Left ventricle myocardium inferior (tissue), 1 donor: Measurements from ENCODE around the gene SPNS3. TPM values are rescaled to one million over a fixed set of nuclear protein-coding genes. Genes with fewer than 3 reads are reported as not detected.

ENCODE experiments used
- DNase-seq: peaks from one replicate; pipeline ENCODE4 v3.0.0-alpha.2; 2020
- H3K27ac ChIP-seq: fragments of 200-600 bp; replicated peaks from 2 replicates; pipeline ENCODE4 v1.8.0; 2021
- H3K27me3 ChIP-seq: fragments of 200-600 bp; 2 replicates; pipeline ENCODE4 v1.8.0; 2021; ENCODE audit warnings: low read depth
- H3K36me3 ChIP-seq: fragments of 200-600 bp; 2 replicates; pipeline ENCODE4 v1.8.0; 2021
- H3K4me1 ChIP-seq: fragments of 200-600 bp; 2 replicates; pipeline ENCODE4 v1.8.0; 2021
- H3K4me3 ChIP-seq: fragments of 200-600 bp; 2 replicates; pipeline ENCODE4 v1.8.0; 2021; ENCODE audit warnings: mild to moderate bottlenecking, moderate library complexity
- H3K9me3 ChIP-seq: fragments of 200-600 bp; replicated peaks from 2 replicates; pipeline ENCODE4 v1.8.0; 2021
- intact Hi-C: fragments of 100-400 bp; cut with micrococcal nuclease; formaldehyde crosslinking; loops from one replicate; pipeline ENCODE4 v1.11.0; 2022
- total RNA-seq: library from RNA; stranded (reverse); fragmentation: NEBNext Ultra II Directional; extraction: Animal tissue kit (Norgen Biotek cat#: 25700); gene quantifications from one replicate; pipeline ENCODE4 v1.2.1, GENCODE V29; 2021
- TF ChIP-seq, protein P1 (sequence below): fragments of 200-600 bp; IDR thresholded peaks from 2 replicates; pipeline ENCODE4 v1.8.0; 2021; ENCODE audit warnings: antibody characterized with exemption, mild to moderate bottlenecking, borderline replicate concordance
- donor health status: DM: no; HTN: yes; CAD: no; lungs with severe emphysema.

Gene SPNS3
- total RNA-seq, 1 donor from 2014 or later, result 1.7 TPM

- no peak overlapping the region for H3K4me3 ChIP-seq
- DNase-seq, result no peak
- TF ChIP-seq, protein P1, sequence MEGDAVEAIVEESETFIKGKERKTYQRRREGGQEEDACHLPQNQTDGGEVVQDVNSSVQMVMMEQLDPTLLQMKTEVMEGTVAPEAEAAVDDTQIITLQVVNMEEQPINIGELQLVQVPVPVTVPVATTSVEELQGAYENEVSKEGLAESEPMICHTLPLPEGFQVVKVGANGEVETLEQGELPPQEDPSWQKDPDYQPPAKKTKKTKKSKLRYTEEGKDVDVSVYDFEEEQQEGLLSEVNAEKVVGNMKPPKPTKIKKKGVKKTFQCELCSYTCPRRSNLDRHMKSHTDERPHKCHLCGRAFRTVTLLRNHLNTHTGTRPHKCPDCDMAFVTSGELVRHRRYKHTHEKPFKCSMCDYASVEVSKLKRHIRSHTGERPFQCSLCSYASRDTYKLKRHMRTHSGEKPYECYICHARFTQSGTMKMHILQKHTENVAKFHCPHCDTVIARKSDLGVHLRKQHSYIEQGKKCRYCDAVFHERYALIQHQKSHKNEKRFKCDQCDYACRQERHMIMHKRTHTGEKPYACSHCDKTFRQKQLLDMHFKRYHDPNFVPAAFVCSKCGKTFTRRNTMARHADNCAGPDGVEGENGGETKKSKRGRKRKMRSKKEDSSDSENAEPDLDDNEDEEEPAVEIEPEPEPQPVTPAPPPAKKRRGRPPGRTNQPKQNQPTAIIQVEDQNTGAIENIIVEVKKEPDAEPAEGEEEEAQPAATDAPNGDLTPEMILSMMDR, result no peak
- H3K27me3 ChIP-seq, result no peaks in the 10 kb centered on the region
- H3K36me3 ChIP-seq, result no peaks in the 10 kb centered on the region
- H3K9me3 ChIP-seq, result no peaks in the 10 kb centered on the region
- intact Hi-C loops, result no loop called here
- peaks cover 16% of the 10 kb centered on the region for H3K4me1 ChIP-seq
- H3K27ac ChIP-seq, result no peak overlapping the region
These were observed 53.6 kb downstream of the SPNS3 start for GRCh38 chr17:4487296-4487695.

GRCh38 chr17:4487820-4488716 is 54.3 kb downstream of the SPNS3 start:
- intact Hi-C loops, result no loop called here
- TF ChIP-seq, protein P1, result no peak
- Histone ChIP-seq H3K9me3 (no peaks in the 10 kb centered on the region), H3K4me3 (no peak overlapping the region), H3K4me1 (peaks cover 16% of the 10 kb centered on the region), H3K27ac (no peak overlapping the region), H3K27me3 (no peaks in the 10 kb centered on the region), H3K36me3 (no peaks in the 10 kb centered on the region)
- DNase-seq, result no peak

DNA sequence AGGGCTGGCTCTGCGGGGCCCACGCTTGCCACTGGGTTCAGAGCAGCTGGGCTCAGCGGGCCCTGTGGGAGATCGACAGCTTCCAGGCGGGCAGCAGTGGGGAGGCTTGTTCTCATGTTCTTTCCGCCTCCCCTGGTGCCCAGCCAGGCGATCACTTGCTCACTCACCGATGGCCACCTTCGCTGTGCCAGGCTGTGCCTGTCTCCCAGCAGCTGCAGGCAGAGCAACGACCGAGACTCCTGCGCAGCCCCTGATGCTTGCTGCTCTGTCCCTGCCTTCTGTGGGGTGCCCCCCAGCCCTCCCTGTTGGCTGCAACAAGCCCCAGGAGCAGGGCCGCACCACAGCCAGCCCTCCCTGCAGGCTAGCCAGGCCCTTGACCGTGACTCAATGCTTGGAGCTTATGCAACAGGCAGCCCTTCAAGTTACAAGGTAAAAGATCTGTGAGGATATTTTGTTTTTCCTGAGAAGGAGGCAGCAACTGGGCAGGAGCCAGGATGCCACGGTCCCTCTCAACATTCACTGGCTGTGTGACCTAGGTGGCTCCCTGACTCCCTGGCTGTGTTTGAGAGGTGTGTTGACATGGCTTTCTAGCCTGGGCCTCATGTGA is 55.4 kb downstream of the SPNS3 start:
- H3K4me1 ChIP-seq, result peaks cover 16% of the 10 kb centered on the region
- intact Hi-C loops, result no loop called here
- H3K4me3 ChIP-seq, result no peak overlapping the region
- H3K27ac ChIP-seq, result no peak overlapping the region
- DNase-seq, result no peak
- TF ChIP-seq, protein P1, result no peak
- no peaks in the 10 kb centered on the region for H3K36me3 ChIP-seq
- H3K9me3 ChIP-seq, result no peaks in the 10 kb centered on the region
- H3K27me3 ChIP-seq, result no peaks in the 10 kb centered on the region

GRCh38 chr17:4490109-4490591 is 56.4 kb downstream of the SPNS3 start:
- Histone ChIP-seq H3K36me3 (no peaks in the 10 kb centered on the region), H3K4me3 (no peak overlapping the region), H3K27me3 (no peaks in the 10 kb centered on the region), H3K27ac (no peak overlapping the region), H3K4me1 (peaks cover 16% of the 10 kb centered on the region), H3K9me3 (no peaks in the 10 kb centered on the region)
- TF ChIP-seq, protein P1, result no peak
- DNase-seq, result no peak
- intact Hi-C loops, result no loop called here

DNA sequence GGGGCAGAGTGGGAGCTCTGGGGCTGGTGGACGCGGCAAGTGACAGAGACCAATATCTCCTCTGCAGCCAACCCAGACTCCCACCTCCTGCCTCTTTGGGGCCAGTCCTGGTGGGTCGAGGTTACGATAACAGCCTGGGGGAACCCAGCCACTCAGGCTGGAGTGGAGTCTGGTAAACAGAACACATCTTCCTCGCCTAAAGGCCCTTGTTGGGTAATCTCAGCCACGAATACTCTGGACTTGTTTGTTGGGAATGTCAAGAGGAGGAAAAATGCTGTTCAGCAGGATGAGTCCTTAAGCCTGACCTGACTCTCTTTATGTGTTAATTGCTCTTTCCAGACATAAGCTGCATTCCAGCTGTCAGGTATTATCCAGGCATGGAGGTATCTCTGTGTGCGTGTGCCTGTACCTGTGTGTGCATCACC is 56.9 kb downstream of the SPNS3 start:
- H3K9me3 ChIP-seq, result no peaks in the 10 kb centered on the region
- no peak overlapping the region for H3K4me3 ChIP-seq
- no peaks in the 10 kb centered on the region for H3K27me3 ChIP-seq
- no peak for DNase-seq
- H3K4me1 ChIP-seq, result peaks cover 16% of the 10 kb centered on the region
- TF ChIP-seq, protein P1, result no peak
- intact Hi-C loops, result no loop called here
- no peaks in the 10 kb centered on the region for H3K36me3 ChIP-seq
- no peak overlapping the region for H3K27ac ChIP-seq
